HEK293 (cell line): ENCODE results near the gene DAAM1.

ENCODE experiments used
- CTCF ChIA-PET: fragments of 350-600 bp; formaldehyde crosslinking; extraction: SDS; loops from one replicate; lab custom pipeline; 2021; ENCODE audit warnings: antibody characterized with exemption; lab: Yijun Ruan, JAX
- POLR2A ChIA-PET: fragments of 300-600 bp; formaldehyde crosslinking; extraction: SDS; loops from one replicate; lab custom pipeline; 2020; ENCODE audit warnings: antibody characterized with exemption, inconsistent platforms; lab: Yijun Ruan, JAX
- H3K27ac ChIP-seq: fragments of 200-500 bp; sonication (Bioruptor generic); 2 replicates; pipeline ENCODE4 v1.5.1; 2014; ENCODE audit warnings: low read depth, low read length, control low read depth, inconsistent platforms; ENCODE audit errors: extremely low read depth
- H3K36me3 ChIP-seq, 2 experiments: fragments of 200-500 bp in 1 of 2; sonication (Bioruptor generic) in 1 of 2; 1 replicate in 1 of 2; 2 replicates in 1 of 2; pipeline ENCODE4 v1.5.1; 2014 to 2017; ENCODE audit warnings: inconsistent platforms in 2 of 2, low read length in 2 of 2; ENCODE audit not compliant: control insufficient read depth in 2 of 2, insufficient read depth in 1 of 2
- H3K4me1 ChIP-seq: fragments of 200-500 bp; sonication (Bioruptor generic); 2 replicates; pipeline ENCODE4 v1.5.1; 2014; ENCODE audit warnings: mild to moderate bottlenecking, low read length, inconsistent platforms; ENCODE audit not compliant: control insufficient read depth, insufficient read depth
- H3K4me3 ChIP-seq: 2 replicates; pipeline ENCODE4 v1.5.1; 2011; ENCODE audit warnings: low read depth, mild to moderate bottlenecking, control low read depth, low read length, moderate library complexity
- H3K9me3 ChIP-seq: fragments of 200-500 bp; sonication (Bioruptor generic); 2 replicates; pipeline ENCODE4 v1.5.1; 2014; ENCODE audit warnings: low read depth, low read length, inconsistent platforms; ENCODE audit not compliant: control insufficient read depth, insufficient read depth
- GLI4 ChIP-seq: fragments of 450-650 bp; formaldehyde crosslinking; IDR thresholded peaks from 2 replicates; pipeline ENCODE4 v1.5.1; 2016; ENCODE audit warnings: missing biosample characterization, missing genetic modification characterization
- GLIS2 ChIP-seq: fragments of 450-650 bp; formaldehyde crosslinking; IDR thresholded peaks from 2 replicates; pipeline ENCODE4 v1.5.1; 2016; ENCODE audit warnings: missing biosample characterization, missing genetic modification characterization
- SCRT2 ChIP-seq: fragments of 450-650 bp; formaldehyde crosslinking; IDR thresholded peaks from 2 replicates; pipeline ENCODE4 v1.5.1; 2016; ENCODE audit warnings: missing biosample characterization, missing genetic modification characterization
- SETDB1 ChIP-seq: IDR thresholded peaks from one replicate; pipeline ENCODE4 v1.6.1; 2017; ENCODE audit warnings: mild to moderate bottlenecking, low read length, moderate library complexity, mixed read lengths; ENCODE audit not compliant: insufficient read length
- ZBTB20 ChIP-seq: fragments of 450-650 bp; formaldehyde crosslinking; IDR thresholded peaks from 2 replicates; pipeline ENCODE4 v1.5.1; 2016; ENCODE audit warnings: missing biosample characterization, missing genetic modification characterization
- ZBTB8A ChIP-seq: fragments of 450-650 bp; formaldehyde crosslinking; IDR thresholded peaks from 2 replicates; pipeline ENCODE4 v1.5.1; 2016; ENCODE audit warnings: missing biosample characterization, missing genetic modification characterization
- ZEB2 ChIP-seq: fragments of 450-650 bp; formaldehyde crosslinking; IDR thresholded peaks from 2 replicates; pipeline ENCODE4 v1.5.1; 2016; ENCODE audit warnings: missing biosample characterization, missing genetic modification characterization
- ZNF121 ChIP-seq: fragments of 450-650 bp; formaldehyde crosslinking; IDR thresholded peaks from 2 replicates; pipeline ENCODE4 v1.5.1; 2016; ENCODE audit warnings: missing biosample characterization, missing genetic modification characterization
- ZNF202 ChIP-seq: fragments of 450-650 bp; formaldehyde crosslinking; IDR thresholded peaks from 2 replicates; pipeline ENCODE4 v1.5.1; 2016; ENCODE audit warnings: missing biosample characterization, missing genetic modification characterization, borderline replicate concordance
- ZNF302 ChIP-seq: fragments of 450-650 bp; formaldehyde crosslinking; IDR thresholded peaks from 2 replicates; pipeline ENCODE4 v1.5.1; 2016; ENCODE audit warnings: missing biosample characterization, missing genetic modification characterization, low read depth
- ZNF423 ChIP-seq: fragments of 450-650 bp; formaldehyde crosslinking; IDR thresholded peaks from 2 replicates; pipeline ENCODE4 v1.5.1; 2016; ENCODE audit warnings: missing biosample characterization, missing genetic modification characterization
- ZNF433 ChIP-seq: fragments of 450-650 bp; formaldehyde crosslinking; IDR thresholded peaks from 2 replicates; pipeline ENCODE4 v1.5.1; 2016; ENCODE audit warnings: missing biosample characterization, missing genetic modification characterization, low read depth
- ZNF521 ChIP-seq: fragments of 450-650 bp; formaldehyde crosslinking; IDR thresholded peaks from 2 replicates; pipeline ENCODE4 v1.5.1; 2017; ENCODE audit warnings: missing biosample characterization, mild to moderate bottlenecking, missing genetic modification characterization
- ZNF548 ChIP-seq: fragments of 450-650 bp; formaldehyde crosslinking; IDR thresholded peaks from 2 replicates; pipeline ENCODE4 v1.5.1; 2016; ENCODE audit warnings: missing biosample characterization, missing genetic modification characterization
- ZNF558 ChIP-seq: fragments of 450-650 bp; formaldehyde crosslinking; IDR thresholded peaks from 2 replicates; pipeline ENCODE4 v1.5.1; 2016; ENCODE audit warnings: missing biosample characterization, missing genetic modification characterization
- ZNF600 ChIP-seq: fragments of 450-650 bp; formaldehyde crosslinking; IDR thresholded peaks from 2 replicates; pipeline ENCODE4 v1.5.1; 2016; ENCODE audit warnings: missing biosample characterization, missing genetic modification characterization
- ZXDB ChIP-seq: fragments of 450-650 bp; formaldehyde crosslinking; IDR thresholded peaks from 2 replicates; pipeline ENCODE4 v1.5.1; 2016; ENCODE audit warnings: missing biosample characterization, missing genetic modification characterization
- TF ChIP-seq, protein P1 (sequence below): fragments of 450-650 bp; formaldehyde crosslinking; IDR thresholded peaks from 2 replicates; pipeline ENCODE4; 2016; ENCODE audit warnings: missing biosample characterization, missing genetic modification characterization
- TF ChIP-seq, protein P2 (sequence below): fragments of 450-650 bp; formaldehyde crosslinking; conservative IDR thresholded peaks from 2 replicates; pipeline ENCODE4 v1.5.1; 2016; ENCODE audit warnings: low read depth, missing biosample characterization, missing genetic modification characterization
- TF ChIP-seq, protein P3 (sequence below): fragments of 450-650 bp; formaldehyde crosslinking; optimal IDR thresholded peaks from 2 replicates; pipeline ENCODE3; 2016; ENCODE audit warnings: missing biosample characterization, mild to moderate bottlenecking, missing genetic modification characterization
- TF ChIP-seq, protein P4 (sequence below): fragments of 450-650 bp; formaldehyde crosslinking; conservative IDR thresholded peaks from 2 replicates; pipeline ENCODE4 v1.5.1; 2016; ENCODE audit warnings: low read depth, missing biosample characterization, missing genetic modification characterization

The DAAM1 gene

DNA sequence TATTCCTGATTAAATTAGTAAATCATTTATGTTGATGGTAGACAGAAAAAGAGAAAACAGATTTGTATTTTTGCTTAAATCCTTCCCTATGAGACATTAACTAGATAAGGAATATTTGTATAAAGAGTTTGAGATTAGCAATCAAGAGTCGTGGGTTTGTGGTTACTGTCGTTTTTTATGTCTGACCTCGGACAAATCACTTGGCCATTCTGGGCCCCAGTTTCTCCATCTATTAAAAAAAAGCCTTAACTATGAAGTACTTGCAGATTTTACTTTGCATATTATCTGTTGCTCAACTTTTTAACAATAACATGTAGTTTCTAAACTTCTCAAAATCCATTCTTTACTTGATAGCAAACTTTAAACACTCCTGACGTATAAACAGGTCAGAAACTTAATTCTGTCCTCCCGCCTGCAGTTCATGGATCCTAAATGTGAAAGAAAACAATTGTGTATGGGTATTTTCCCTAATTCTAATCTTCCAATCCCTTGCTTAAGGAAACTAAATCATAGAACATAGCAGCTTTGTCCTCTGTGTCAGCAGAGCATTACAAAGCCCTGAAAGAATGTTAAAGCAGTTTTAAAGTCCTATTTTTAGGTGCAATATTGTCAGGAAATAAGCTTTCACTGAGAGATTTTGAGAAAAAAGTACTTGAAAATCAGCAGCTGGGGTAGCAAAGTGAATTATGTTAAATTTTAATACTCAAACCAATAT, 158.5 kb downstream of the DAAM1 start:
- ChIA-PET POLR2A (no interaction called here), CTCF (no interaction called here)
- TF ChIP-seq, protein P1, sequence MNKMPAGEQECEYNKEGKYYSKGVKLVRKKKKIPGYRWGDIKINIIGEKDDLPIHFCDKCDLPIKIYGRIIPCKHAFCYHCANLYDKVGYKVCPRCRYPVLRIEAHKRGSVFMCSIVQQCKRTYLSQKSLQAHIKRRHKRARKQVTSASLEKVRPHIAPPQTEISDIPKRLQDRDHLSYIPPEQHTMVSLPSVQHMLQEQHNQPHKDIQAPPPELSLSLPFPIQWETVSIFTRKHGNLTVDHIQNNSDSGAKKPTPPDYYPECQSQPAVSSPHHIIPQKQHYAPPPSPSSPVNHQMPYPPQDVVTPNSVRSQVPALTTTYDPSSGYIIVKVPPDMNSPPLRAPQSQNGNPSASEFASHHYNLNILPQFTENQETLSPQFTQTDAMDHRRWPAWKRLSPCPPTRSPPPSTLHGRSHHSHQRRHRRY (tag by site-specific recombination), result no peak
- TF ChIP-seq ZBTB20 (tag by site-specific recombination) (no peak), ZEB2 (tag by site-specific recombination) (no peak), ZNF423 (tag by site-specific recombination) (no peak), ZNF600 (no peak), ZNF121 (tag by site-specific recombination) (no peak), ZNF558 (tag by site-specific recombination) (no peak), ZXDB (tag by site-specific recombination) (no peak), ZBTB8A (tag by site-specific recombination) (no peak), ZNF202 (tag by site-specific recombination) (no peak)
- no peak overlapping the region for H3K4me3 ChIP-seq
- no peaks in the 10 kb centered on the region for H3K9me3 ChIP-seq
- H3K4me1 ChIP-seq, result peaks cover 4% of the 10 kb centered on the region
- peaks cover 0 to 3% of the 10 kb centered on the region in 2 experiments; a peak in 1 of 3 replicates for H3K36me3 ChIP-seq
- no peak overlapping the region for H3K27ac ChIP-seq

DNA sequence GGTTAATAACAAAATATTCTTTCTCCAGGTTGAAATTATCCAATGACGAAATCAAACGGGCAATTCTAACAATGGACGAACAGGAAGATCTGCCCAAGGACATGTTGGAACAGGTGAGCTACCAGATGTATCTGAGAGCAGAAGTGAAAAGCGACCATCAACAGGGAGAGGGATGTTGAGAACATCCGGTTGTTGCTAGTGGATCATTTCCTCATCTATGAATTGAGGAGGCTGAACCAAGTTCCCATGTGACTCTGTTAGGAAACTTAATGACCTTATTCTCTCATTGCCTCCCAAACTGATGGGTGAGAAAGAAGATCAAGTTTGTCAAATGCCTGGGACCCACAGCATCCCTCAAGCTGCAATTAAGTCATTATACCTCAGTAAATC, 159.0 kb downstream of the DAAM1 start:
- POLR2A ChIA-PET, result no interaction called here
- Histone ChIP-seq H3K36me3 (peaks cover 0 to 3% of the 10 kb centered on the region in 2 experiments; a peak in 1 of 3 replicates), H3K27ac (no peak overlapping the region), H3K4me1 (peaks cover 4% of the 10 kb centered on the region), H3K4me3 (no peak overlapping the region), H3K9me3 (no peaks in the 10 kb centered on the region)
- TF ChIP-seq, protein P2, sequence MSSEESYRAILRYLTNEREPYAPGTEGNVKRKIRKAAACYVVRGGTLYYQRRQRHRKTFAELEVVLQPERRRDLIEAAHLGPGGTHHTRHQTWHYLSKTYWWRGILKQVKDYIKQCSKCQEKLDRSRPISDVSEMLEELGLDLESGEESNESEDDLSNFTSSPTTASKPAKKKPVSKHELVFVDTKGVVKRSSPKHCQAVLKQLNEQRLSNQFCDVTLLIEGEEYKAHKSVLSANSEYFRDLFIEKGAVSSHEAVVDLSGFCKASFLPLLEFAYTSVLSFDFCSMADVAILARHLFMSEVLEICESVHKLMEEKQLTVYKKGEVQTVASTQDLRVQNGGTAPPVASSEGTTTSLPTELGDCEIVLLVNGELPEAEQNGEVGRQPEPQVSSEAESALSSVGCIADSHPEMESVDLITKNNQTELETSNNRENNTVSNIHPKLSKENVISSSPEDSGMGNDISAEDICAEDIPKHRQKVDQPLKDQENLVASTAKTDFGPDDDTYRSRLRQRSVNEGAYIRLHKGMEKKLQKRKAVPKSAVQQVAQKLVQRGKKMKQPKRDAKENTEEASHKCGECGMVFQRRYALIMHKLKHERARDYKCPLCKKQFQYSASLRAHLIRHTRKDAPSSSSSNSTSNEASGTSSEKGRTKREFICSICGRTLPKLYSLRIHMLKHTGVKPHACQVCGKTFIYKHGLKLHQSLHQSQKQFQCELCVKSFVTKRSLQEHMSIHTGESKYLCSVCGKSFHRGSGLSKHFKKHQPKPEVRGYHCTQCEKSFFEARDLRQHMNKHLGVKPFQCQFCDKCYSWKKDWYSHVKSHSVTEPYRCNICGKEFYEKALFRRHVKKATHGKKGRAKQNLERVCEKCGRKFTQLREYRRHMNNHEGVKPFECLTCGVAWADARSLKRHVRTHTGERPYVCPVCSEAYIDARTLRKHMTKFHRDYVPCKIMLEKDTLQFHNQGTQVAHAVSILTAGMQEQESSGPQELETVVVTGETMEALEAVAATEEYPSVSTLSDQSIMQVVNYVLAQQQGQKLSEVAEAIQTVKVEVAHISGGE (tag by site-specific recombination), result no peak
- TF ChIP-seq ZNF433 (tag by site-specific recombination) (no peak), ZNF302 (no peak), ZNF202 (tag by site-specific recombination) (no peak)
- TF ChIP-seq, protein P3, sequence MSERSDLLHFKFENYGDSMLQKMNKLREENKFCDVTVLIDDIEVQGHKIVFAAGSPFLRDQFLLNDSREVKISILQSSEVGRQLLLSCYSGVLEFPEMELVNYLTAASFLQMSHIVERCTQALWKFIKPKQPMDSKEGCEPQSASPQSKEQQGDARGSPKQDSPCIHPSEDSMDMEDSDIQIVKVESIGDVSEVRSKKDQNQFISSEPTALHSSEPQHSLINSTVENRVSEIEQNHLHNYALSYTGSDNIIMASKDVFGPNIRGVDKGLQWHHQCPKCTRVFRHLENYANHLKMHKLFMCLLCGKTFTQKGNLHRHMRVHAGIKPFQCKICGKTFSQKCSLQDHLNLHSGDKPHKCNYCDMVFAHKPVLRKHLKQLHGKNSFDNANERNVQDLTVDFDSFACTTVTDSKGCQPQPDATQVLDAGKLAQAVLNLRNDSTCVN (tag by site-specific recombination), result no peak
- CTCF ChIA-PET, result no interaction called here

DNA sequence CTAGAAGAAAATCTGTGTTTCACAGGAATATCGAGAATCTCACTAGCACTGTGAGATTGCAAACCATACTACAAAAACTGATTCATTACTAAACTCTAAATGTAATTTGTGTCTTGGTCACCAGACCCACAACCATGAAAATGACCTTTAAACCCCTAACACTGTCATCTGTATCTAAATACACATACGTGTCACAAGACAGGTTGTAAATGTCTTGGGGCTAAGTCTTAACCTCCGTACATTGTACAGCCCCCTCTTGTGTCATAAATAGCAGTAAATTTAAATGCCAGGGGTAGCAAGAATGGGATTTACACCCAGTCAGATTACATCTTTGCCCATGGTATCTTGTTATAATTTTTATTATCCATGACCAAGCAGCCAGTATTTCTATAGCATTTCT, 159.4 kb downstream of the DAAM1 start:
- POLR2A ChIA-PET, result no interaction called here
- no peak overlapping the region for H3K27ac ChIP-seq
- H3K9me3 ChIP-seq, result no peaks in the 10 kb centered on the region
- peaks cover 0 to 4% of the 10 kb centered on the region in 2 experiments; a peak in 1 of 3 replicates for H3K36me3 ChIP-seq
- CTCF ChIA-PET, result interaction anchor here (0.6 kb wide), 1 partner anchor 164 kb away, joined by 3 read pairs; no protein-coding TSS in a partner anchor
- H3K4me1 ChIP-seq, result peaks cover 4% of the 10 kb centered on the region
- H3K4me3 ChIP-seq, result no peak overlapping the region
- TF ChIP-seq SCRT2 (tag by site-specific recombination) (no peak), ZNF521 (tag by site-specific recombination) (no peak), GLIS2 (tag by site-specific recombination) (no peak), GLI4 (no peak), SETDB1 (no peak), ZNF202 (tag by site-specific recombination) (no peak), ZNF548 (no peak)
- TF ChIP-seq, protein P4, sequence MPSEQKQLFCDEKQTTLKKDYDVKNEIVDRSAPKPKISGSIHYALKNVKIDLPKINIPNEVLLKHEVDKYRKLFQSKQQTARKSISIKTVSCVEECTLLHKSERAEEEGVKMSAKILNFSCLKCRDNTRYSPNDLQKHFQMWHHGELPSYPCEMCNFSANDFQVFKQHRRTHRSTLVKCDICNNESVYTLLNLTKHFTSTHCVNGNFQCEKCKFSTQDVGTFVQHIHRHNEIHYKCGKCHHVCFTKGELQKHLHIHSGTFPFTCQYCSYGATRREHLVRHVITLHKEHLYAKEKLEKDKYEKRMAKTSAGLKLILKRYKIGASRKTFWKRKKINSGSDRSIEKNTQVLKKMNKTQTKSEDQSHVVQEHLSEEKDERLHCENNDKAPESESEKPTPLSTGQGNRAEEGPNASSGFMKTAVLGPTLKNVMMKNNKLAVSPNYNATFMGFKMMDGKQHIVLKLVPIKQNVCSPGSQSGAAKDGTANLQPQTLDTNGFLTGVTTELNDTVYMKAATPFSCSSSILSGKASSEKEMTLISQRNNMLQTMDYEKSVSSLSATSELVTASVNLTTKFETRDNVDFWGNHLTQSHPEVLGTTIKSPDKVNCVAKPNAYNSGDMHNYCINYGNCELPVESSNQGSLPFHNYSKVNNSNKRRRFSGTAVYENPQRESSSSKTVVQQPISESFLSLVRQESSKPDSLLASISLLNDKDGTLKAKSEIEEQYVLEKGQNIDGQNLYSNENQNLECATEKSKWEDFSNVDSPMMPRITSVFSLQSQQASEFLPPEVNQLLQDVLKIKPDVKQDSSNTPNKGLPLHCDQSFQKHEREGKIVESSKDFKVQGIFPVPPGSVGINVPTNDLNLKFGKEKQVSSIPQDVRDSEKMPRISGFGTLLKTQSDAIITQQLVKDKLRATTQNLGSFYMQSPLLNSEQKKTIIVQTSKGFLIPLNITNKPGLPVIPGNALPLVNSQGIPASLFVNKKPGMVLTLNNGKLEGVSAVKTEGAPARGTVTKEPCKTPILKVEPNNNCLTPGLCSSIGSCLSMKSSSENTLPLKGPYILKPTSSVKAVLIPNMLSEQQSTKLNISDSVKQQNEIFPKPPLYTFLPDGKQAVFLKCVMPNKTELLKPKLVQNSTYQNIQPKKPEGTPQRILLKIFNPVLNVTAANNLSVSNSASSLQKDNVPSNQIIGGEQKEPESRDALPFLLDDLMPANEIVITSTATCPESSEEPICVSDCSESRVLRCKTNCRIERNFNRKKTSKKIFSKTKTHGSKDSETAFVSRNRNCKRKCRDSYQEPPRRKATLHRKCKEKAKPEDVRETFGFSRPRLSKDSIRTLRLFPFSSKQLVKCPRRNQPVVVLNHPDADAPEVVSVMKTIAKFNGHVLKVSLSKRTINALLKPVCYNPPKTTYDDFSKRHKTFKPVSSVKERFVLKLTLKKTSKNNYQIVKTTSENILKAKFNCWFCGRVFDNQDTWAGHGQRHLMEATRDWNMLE, result no peak
